NCI-H2081 treated with DMSO at 0.1 percent for 48 hours (cell line): Measurements from ENCODE around the gene FAM151A.

Experiments used
- DNase-seq: peaks from one replicate; lab custom pipeline; 2025; lab: John Stamatoyannopoulos, UW

FAM151A gene

DNA sequence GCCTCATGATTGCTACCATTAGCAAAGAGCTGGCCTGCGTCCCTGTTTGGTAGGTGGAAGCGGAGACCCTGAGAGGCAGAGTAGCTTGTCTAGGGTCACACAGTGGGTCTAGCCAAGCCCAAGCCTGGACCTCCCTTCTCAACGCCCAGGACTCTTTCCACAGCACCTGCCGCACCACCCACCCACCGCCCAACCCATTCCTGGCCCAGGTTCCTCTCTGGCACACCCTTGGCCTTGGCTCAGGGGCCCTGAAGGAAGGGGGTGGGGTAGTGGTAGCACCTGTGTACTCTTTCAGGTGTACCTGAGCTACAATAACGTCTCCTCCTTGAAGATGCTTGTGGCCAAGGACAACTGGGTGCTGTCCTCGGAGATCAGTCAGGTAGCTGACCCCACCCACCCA is 19.3 kb downstream of the FAM151A start:
- DNase-seq, result no peak

DNA sequence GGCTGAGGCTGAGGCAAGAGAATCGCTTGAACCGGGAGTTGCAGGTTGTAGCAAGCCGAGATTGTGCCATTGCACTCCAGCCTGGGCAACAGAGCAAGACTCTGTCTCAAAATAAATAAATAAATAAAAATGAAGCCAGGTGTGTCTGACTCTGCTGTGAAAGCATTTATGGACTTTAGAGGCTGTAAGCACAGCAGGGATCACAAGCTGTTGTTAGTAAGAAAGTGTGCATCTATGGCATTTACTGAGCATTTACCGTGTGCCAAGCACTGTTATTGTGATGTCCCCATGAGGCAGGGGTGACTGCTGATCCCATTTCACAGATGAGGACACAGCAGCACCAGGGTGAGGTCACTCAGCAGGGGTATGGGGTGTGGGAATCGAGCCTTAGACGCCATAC is 20.1 kb downstream of the FAM151A start:
- no peak for DNase-seq

DNA sequence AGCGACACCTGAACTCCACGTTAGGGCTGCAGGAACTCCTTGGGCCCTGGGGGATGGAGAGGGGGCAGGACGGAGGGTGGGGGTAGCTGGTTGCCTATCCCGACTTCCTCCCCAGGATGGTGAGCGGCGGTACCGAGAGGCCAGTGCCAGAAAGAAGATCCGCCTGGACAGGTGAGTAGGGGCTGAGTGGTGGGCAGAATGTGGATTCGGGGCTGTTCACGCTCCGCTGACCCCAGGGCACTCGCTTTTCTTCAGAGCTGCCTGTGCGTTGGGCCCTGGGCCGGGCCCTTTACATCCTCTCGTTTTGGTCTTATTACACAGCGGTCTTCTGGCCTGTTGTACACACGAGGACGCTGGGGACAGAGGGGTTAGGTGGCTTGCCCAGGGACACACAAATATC is 20.8 kb downstream of the FAM151A start:
- no peak for DNase-seq

GRCh38 chr1:54601730-54602129 is 21.6 kb downstream of the FAM151A start:
- DNase-seq, result no peak

GRCh38 chr1:54600947-54601721 is 22.2 kb downstream of the FAM151A start:
- DNase-seq, result no peak

- DNase-seq, result no peak
These were observed 24.0 kb downstream of the FAM151A start for GRCh38 chr1:54599211-54599823.

GRCh38 chr1:54597455-54598030 is 25.8 kb downstream of the FAM151A start:
- DNase-seq, result no peak

DNA sequence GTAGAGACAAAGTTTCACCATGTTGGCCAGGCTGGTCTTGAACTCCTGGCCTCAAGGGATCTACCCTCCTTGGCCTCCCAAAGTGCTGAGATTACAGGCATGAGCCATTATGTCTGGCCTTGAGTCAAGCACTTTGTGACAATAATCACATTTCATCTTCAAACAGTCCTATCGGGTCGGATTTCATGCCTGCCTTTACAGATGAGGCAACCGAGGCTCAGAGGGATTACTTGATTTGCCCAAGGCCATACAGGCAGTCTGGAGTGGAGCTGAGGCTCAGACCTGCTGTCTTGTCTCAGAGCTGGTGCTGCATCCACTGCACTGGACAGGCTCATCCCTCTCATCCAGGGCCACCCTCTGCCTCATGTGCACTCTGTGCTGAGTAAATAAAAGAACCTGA is 26.6 kb downstream of the FAM151A start:
- DNase-seq, result no peak

DNA sequence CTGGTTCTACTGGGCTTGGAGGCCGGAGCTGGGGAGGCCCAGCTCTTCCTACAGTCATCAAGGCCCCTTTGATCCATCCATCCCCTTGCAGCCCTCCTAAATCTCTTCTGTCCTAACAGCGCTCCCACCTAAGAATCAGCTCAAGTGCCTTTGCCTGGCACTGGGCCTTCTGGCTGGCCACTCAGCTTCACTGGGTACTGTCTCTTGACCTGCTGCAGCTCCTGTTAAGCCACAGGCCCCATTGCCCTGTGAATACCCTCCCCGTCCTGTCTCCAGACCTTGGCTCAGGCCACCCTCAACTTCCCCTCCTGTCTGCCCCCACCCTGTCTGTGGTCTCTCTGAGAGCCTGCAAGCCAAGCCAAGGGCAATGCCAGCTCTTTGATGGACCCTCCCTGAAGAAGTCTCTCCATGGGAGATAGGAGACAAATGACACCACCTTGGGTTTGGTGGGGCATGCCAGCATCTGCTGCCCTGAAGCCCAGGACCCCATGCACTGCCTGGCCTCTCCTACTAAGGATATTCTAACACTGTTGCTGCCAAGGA is 27.3 kb downstream of the FAM151A start:
- no peak for DNase-seq

- no peak for DNase-seq
These were observed 28.9 kb downstream of the FAM151A start for GRCh38 chr1:54594463-54594862.

- no peak for DNase-seq
These were observed 29.7 kb downstream of the FAM151A start for GRCh38 chr1:54593571-54594160.

GRCh38 chr1:54591127-54591756 is 32.1 kb downstream of the FAM151A start:
- no peak for DNase-seq

DNA sequence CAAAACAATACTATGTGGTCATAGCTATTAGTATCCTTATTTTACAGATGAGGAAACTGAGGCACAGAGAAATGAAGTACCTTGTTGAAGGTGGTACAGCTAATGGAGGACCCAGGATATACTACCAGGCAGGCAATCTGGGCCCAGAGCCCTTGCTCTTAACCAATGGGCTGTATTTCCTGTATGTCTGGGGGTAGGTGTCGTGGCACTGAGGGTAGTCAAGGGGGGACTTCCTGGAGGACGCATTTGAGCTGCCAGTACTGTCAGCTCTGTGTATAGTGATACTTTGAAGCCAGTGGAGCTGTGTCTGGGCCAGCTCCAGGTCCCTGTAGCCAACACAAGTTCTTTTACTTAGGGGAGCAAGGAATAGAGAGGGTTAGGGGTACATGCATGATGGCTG is 34.9 kb downstream of the FAM151A start:
- no peak for DNase-seq

GRCh38 chr1:54585181-54586066 is 37.9 kb downstream of the FAM151A start:
- no peak for DNase-seq

DNA sequence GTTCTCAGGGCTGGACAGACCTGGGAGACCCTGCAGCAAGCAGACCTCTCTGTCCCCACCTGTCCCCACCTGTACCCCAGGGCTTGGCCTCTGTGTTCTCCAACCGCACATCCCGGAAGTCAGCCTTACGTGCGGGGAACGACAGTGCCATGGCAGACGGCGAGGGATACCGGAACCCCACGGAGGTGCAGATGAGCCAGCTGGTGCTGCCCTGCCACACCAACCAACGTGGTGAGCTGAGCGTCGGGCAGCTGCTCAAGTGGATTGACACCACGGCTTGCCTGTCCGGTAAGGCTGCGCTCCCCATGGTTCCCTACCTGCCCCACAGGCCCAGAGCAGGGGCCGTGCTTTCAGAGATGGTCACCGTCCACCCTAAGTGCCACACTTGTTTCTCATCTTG is 38.8 kb downstream of the FAM151A start:
- DNase-seq, result no peak

GRCh38 chr1:54583871-54584270 is 39.5 kb downstream of the FAM151A start:
- DNase-seq, result no peak

DNA sequence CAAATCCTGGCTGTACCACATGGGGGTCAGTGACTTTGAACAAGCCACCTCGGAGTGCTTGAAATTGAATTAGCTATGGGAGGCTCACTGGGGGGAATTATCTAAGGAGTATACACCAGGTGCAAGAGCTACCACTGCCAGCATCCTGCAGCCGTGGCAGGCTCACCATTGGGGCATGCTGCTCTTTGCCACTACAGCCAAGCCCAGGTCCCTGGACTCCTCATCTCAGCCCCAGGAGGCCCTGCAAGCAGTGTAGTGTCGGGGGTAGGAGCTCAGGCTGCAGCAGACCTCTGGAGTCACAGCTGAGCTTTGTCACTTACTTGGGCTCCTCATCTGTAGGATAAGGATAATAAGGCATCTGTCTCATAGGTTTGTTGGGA is 40.0 kb downstream of the FAM151A start:
- no peak for DNase-seq

- DNase-seq, result peak; percentile 14
These were observed 40.6 kb downstream of the FAM151A start for GRCh38 chr1:54582566-54583306.

- no peak for DNase-seq
These were observed 41.7 kb downstream of the FAM151A start for GRCh38 chr1:54581621-54582035.

DNA sequence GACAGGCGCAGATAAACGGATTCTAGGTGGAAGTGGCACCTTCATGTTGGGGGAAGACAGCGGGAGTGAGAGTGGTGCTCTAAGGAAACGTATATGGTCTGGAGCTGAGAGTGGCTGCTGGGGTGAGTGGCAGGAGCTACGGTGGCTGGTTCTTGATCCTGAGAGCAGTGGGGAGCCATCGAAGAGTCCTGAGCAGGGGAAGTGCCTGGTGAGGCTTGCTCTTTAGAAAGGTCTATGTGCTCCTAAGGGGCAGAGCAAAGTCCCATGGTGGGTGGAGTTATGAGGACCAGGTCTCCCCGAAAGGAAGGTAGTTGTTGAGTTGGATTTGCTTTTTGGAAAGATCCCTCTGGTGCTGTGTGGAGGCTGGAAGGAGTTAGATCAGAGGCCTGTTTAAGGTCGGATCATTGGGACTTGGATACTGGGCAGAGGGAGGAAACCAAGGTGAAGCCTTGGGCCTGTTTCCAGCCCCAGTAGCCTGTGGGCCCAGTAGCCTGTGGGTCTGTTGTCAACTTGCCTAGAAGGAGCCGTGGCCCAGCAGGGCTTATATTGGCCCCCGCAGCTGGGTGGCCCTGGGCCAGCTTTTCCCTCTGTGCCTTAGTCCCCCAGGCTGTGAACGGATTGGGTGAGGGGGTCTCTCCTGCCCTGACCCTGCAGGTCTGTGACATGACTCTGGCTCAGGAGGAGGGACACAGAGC is 42.3 kb downstream of the FAM151A start:
- DNase-seq, result no peak
